Pulmonary artery endothelial cell (primary cell): ENCODE measurements around the gene ERCC6L2. TPM values are rescaled to one million over a fixed set of nuclear protein-coding genes. Genes with fewer than 3 reads are reported as not detected.

Experiments used
- DNase-seq: peaks from one replicate; pipeline ENCODE4 v3.0.0-alpha.2; 2011; ENCODE audit warnings: low read depth, low spot score
- total RNA-seq: library from RNA; depleted of rRNA; stranded (reverse); fragments of >200 nt; gene quantifications from 2 replicates; pipeline ENCODE4 v1.2.3, GENCODE V29; 2014

Gene ERCC6L2
- total RNA-seq, 1 donor from 2014 or later: 57.5 TPM

DNA sequence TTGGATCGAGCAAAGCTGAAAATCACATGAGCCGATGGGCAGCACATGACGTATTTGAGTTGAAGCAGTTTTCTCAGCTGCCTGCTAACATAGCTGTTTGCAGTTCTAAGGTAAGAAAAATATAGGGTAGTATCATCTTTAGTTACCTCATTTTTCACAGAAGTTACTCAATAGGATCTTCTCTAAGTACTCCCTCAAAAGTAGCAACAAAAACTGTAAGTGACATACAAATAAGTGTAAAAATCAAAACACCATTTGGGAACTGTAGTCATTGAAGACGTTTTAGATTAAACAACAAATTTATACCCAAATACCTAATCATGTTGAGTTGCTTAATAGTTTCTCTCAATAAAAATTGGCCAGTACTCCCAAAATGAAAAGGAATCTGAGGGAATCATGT, 102.6 kb downstream of the ERCC6L2 start:
- no peak for DNase-seq

DNA sequence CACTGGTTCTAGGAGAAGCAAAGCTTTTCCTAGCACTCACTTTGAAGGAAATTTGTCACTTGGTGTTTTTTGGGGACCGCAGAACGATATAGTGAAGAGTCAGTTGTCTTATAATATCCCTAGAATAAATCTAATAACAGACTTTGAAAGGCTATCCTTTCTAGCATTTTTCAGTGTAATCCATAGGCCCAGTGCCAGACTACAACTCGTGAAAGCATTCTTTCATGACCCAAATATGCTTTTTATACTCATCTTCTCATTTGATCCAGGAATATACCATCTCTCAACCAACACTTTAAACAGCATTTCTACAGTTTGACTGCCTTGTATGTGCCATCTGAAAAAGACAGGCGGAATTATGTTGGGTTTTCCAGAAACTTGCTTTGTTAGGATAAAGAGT, 104.0 kb downstream of the ERCC6L2 start:
- no peak for DNase-seq

DNA sequence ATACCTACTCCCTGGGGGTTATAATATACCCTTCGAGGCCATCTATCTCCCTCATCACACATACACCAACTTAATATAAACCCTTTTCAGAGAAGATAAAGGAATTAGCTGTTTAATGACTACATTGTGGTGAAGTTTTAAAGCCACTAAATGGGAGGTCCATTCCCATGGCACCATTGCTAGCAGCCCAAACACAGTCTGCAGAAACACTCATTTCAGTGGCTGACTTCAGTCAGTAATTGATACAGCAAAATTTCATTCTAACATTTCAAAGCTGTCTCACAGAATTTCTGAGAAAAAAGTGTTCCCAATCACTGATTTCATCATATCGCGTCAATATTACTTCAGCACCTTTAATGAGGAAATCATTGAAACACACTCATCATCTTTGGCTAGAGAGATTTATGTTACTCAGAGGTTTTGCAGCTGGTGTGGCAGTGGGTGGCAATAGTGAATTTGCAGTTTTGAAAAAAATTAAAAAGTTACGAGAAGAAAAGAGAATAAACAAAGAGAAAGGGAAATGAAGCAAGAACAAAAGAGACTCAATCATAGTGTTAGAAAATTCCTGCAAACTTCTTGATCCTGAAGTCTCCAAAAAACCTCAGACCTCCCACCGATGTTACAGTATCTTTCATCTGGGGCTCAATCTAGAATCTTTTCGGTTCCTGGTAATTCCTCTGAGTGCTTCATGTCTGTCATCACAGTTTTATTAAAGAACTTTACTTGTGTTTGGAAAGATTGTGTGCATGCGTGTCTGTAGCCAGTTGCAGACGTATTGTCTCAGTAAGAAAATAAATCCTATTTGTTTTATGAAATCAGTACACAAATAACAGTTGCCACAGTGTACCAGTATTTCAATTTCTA, 105.0 kb downstream of the ERCC6L2 start:
- DNase-seq: no peak

DNA sequence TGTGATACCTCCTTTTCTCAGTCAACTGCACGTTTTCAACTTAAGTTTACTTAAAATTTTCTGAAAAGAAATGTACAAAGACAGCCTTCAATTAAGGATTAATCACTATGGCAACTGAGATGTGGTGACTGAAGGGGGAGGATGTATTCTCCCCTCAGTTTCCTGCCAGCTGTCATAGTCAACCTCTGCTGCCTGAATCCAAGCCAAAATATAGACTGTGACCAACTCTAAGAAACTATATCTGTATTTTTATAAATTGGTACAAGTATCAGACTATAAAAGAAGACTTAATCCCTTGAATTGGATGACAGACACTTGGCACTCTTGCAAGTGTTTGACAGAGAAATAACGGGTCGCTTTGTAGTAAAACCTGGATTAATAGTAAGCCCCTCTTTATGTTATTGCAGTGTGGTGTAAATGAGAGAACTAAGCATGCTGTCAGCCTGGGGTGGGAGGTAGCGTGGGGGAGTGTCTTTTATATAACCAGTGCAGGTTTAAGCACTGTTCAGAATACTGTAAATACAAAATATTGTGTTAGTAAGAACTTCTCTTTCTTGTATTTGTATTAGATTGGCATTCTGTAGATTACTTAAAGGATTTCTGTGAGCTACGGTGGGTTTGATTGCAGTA, 106.4 kb downstream of the ERCC6L2 start:
- DNase-seq: no peak

DNA sequence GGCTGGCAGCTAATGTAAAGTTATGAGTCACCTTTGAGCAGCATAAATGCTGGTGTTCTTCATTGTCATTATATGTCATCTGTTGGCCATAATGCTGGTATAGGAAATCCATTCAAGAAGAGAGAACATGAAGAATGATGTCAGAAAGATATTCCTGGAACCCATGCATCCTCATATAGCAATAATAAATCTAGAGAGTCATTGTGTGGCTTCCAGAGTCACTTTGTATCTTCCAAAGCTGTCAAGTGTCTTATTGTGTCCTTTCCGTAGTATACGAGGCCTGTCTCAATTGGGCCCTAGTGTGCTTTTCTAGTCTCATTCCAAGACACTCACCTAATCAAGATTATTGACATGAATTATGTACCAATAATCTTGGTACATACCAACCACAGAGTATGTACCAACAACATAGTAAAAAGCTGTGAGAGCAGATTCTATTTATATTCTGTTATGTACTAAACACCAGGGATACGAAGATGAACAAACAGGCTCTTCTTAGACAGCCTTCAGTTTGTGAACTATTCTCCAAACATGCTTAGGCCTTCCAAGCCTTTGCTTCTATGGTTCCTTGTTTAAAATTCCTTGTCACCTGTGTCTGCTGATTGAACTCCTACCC, 110.1 kb downstream of the ERCC6L2 start:
- DNase-seq: no peak

DNA sequence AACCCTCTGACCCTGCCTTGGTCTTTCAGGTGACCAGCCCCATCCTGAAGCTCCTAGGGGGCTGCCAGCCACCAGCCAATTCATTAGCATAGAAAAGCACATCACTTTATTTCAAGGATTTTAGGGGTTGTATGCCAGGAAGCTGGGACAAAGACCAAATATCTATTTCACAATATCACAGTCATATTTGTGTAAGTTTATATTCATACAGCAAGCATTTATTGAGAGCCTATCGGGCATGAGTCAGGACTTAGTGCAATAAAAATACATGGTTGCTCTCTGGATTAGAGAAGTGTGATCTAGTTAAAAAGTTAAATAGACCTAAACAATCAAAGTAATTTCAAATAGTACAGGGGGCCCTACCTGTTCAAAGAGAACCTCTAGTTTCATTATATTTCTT, 113.8 kb downstream of the ERCC6L2 start:
- DNase-seq: no peak

DNA sequence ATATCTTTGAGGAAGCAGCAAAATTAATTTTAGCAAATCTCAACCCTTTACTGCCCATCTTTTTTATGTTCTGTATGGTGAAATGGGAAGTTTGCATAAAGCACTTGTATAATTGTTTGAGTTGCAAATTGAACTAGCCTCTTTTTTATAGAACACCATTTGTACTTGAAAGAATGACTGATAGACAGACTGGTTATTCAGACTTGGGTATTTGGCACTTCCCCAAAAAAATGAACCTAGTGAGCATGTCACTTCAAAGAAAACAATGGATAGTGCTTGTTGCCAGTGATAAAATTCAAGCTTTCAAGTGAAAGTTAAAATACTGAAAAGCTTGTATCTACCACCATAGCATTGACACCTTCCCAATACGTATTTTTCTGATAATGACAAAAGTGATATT, 115.8 kb downstream of the ERCC6L2 start:
- peak; percentile 33 for DNase-seq

DNA sequence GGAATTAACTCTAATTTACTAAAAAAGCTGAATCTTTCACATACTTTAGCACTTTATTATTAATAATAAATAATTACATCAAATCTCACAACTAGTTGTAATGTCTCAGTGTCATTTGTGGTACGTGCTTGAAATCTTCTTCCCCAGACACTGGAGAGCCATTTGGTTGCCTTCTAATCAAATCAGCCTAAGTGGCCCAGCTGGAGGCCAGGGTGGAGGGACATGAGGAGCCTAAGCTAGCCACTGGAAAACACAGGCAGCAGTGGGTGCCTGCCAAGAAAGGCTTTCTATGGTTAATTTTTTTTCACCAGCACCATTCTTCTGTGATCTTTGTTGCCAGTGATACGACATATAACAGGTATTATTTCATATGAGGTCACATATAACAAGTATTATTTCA, 117.0 kb downstream of the ERCC6L2 start:
- no peak for DNase-seq

DNA sequence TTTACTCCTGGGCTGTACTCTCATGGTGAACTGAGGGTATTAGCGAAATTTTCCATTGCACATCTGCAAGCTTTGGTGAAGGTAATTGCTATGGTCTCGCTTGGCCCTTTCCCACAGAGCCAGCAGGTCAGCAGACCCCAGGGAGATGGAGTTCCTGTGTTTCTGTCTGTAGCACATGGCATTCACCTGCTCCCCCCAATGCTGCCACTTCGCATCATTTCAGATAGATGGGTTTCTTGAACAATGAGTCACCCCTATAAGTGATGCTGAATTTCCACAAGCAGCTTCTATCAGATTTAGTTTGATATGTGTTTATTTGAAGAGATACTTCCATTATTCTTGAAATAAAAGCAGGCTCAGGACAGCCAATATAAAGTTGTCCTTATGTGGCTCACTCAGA, 117.8 kb downstream of the ERCC6L2 start:
- no peak for DNase-seq

DNA sequence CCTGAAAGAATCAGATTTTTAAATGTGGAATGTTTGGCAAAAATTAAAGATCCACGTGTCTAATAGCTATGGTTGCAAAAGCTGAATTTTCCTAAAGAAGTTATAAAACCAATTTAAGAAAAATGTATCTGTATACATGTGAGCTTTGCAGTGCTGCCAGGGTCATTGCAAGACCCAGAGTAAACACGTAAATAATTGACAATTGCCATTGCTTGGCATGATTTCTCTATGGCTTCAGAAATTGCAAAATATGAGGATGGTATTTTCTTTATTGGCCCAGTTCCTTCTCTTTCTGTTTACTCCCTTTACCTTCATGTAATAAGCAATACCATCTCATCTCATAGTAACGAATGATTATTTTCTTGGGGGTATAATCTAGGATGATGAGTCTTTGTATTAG, 123.9 kb downstream of the ERCC6L2 start:
- no peak for DNase-seq

DNA sequence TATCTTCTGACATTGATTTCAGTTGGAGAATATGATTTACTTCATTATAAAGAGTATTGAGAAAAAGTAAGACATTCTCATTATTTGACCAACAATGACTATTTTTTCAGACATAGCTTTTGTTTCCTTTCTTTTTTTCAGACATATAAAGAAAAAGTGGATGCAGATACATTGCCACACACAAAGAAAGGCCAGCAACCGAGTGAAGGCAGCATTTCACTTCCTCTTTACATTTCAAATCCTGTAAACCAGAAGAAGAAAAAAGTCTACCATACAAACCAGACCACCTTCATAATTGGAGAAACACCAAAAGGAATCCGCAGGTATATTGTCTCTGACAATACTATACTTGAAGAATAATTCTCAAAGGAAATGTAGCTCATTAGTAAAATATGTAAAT, 128.9 kb downstream of the ERCC6L2 start:
- no peak for DNase-seq

DNA sequence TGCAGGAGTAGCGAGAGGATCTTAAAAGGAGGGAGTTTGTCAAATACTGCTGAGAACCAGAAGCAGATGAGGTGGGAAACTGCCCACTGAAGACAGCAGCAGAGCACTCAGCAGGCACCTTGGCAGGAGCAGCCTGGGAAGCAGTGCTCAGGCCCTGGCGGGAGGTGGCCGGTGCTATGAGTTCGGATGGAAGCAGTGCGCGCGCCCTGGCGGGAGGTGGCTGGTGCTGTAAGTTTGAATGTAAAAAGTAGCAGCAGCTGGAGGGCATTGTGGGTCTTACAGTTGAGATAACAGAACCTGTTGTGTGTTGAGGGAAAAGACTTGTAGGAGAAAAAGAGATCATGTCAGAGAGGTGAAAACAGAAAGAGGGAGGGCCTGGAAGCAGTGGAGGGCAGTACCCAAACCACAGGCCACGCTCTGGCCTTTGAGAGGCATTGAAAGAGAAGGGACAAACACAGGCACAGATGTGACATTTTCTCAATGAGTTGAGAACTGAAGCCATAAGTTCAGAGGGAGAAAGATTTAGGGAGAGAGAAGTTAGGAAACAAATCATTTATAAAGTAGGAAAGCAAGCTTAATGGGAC, 130.9 kb downstream of the ERCC6L2 start:
- no peak for DNase-seq

DNA sequence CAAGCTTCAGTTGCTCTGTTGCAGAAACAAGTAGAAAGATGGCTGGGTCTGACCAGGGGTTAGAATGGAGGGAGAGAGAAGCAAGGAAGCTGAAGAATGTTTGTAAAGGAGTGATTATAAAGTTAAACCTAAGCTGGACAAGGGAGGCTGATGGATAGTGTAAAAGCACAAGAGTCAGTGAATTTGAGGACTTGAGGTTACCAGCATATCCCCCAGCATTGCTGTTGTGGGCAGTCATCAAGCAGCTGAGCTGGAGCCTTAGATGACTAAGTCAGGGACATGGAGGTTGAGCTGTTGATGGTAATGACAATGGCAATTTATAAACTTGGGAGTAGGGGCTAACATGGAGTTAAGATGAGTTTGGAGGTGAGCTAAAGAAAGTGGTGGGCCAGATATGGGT, 131.5 kb downstream of the ERCC6L2 start:
- DNase-seq: no peak

DNA sequence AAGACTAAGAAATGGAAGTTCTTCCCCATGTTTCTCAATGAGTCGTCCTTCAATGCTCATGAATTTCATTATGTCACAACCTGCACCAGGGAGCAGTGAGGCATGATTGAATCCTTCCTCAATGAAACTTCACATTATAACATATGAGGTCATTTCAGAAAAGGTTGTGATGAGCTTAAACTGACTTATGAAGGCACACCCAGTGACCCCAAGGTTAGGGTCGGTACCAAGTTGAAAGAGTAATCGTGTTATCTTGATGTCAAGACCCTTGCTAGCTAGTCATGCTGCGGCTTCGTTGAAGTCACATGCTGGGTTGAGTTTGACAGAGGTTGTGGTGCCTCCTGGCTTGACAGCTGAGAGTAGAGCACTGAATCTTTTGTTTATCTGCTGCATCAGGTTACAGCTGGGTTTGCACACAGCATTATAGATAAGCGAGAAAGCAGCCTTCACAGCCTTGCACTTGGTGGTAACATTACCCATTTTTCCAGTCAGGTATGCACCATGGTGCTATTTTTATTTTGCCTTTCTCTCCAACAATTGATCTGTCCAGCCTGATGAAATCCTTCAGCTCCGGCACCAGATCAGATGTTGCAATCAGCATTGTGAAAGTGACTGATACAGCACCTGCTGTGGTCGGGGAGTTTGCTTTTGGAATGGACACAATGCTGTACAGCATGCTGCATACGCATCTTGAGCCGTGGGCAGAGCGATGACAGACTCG, 133.2 kb downstream of the ERCC6L2 start:
- no peak for DNase-seq

DNA sequence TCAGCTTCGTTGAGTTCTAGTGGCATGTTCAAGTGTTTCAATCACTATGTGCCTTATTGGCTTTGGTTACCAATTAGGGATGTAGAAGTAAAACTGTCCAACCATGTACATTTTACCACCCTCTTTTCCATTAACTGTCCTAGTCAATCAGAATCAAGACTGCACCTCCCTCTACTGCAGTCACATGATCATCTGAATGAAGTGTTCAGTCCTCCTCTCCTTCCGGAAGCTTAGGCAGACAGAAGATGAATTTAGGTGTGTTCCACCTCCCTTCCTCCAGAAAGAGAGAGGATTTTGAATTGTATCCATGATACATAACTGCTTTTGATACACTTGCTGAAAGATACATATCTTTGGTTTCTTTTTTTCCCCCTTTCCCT, 133.7 kb downstream of the ERCC6L2 start:
- DNase-seq: no peak

DNA sequence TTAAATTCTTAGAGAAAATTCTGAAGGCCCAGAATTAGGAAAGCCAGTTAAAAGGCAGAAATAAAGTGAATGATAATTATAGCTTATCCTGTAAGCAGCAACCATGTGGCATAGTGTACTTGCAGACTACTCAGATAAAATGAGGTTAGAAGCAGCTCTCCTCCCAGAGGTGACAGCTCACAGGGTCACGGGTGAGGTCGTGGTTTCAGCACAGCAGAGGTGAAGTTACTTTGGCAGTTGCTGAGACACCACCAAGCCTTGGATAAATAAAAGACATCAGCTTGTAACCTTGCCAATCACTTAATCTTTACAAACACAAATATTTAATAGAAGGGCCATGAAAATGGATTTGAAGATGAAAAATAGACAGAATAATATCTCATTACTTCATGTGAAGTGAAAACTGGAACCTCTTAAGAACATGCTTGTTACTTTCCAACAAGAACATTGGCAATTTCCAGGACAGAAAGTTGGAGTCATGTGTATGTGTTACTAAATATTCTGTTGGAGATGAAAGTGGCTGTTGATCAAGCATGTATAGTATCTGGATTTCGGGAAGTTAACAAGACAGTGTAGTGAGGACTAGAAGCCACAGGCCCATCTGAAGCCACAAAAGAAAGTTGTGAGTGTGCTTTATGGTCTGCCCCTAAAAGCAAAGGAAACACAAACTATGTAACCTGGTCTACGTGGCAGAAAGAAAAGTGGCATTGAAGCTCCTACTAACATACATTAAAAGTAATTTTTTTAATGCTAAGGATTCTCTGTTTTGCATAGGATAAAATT, 134.4 kb downstream of the ERCC6L2 start:
- no peak for DNase-seq

DNA sequence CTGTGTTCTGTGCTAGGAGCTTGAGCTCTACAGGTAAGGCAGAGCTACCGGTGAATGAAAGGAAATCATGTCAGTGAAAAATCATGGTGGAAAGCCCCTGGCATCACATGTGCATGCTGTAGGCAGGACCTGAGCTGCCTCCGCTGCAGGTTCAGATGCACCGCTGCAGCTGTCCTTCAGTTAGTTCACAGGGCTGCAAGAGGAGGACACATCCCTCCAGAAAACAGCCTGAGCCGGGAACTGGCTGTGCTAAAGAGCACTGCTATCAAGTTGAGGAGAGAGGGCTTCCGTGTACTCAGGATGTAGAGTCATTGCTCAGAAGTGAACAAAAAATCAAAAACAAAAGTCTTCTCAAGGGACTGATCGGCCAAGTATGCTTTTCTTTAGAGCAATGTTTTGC, 138.6 kb downstream of the ERCC6L2 start:
- peak; percentile 5 for DNase-seq

DNA sequence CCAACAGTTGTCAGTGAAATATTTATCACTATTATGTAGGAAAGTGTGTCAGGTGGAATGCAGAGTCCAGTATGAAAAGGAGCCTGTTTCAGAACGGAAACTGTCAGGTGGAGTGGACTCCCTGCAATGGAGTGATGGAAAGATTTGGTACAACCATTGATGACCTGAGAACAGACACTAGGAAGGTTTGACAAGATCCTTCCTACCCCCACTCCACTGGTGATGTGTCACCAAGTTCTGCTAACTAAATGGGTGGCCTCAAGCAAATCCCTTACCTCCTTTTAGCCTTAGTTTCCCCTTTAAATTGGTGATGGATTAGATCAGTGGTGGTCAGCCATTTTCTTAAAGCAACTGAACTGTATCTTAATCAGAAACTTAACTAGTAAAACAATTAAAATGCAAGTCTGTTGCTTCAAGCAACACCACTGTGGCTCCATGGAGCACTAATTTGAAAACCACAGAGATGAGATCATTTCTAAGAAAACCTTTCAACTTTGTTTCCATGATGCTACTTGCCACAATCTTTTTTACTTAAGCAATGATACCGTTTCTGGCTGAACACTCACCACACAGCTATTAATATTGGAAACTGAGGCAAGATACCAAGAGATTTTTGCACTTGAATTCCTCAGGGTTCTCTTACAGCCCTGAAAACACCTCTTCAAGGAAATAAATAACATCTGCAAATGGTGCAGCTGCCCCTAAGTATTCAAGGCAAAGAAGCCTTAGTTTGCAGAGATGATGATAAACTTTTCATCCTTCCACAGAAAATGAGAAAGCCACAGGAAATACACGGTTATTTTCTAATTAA, 140.6 kb downstream of the ERCC6L2 start:
- no peak for DNase-seq
